ENCODE measurements around the gene ZDHHC7.

DNA sequence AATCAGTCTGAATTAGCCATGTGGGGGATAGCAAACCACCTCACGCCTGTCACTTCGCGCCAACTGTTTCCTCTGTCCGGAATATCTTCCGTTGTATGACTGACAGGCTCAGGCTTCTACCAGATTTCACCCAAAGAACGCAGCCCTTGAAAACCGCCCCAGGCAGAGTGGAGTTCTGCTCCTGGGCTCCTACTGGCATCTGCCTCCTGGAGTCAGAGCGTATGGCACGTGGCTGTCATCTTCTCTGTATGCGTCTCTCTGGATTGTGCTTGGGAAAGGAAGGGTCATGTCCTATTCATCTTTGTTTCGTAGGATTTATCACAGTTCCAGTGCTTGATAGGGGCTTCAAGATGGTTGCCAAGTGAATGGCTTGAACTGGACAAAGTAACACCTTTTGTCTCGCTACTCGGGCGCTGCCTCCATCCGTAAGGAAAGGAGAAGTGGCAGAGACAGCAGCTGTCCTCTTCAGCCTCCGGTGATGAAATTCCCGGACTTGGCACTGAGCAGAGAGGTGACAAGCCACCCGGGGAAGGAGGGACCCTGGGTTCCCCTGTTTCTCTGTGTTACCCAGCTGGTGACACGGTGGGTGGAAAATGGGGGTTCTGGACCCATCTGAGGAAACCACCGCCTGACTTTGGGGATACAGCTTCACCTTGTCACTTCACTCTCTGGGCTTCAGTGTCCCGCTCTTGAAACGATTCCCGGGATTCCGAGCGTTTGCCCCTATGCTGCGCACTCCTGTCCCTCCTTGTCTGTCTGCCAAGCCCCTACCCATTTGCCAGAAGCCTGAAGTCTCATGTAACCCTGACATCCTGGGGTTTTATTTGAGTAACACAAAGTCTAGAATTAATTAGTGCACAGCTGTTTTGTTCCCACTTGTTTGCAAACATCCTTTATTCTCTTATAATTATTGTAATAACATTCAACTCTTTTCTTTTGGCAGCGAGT is 30.2 kb upstream of the ZDHHC7 start:
- TF ChIP-seq CTCF (IDR thresholded peaks at IDR 0.05; ENCODE audit: low read length) (no peak), EZH2 (IDR thresholded peaks at IDR 0.05; ENCODE audit: borderline replicate concordance, low read length) (no peak)

Data from OCI-LY1 (cell line).